GM21423 (cell line): Measurements from ENCODE around the gene CTDSP2.
A peak's percentile ranks its signal among the peaks of the same experiment; 100 is the strongest.
"Not testable (repeated sequence)": the region's sequence is repeated elsewhere in the genome, so short reads cannot be mapped to it uniquely, and the experiment has no call there.

Experiments used
- ATAC-seq: cut with Tn5 transposase; IDR thresholded peaks from one replicate; pipeline ENCODE4 v1.9.1; 2021; ENCODE audit warnings: mild to moderate bottlenecking, moderate library complexity; ENCODE audit not compliant: unreplicated experiment

Gene CTDSP2

GRCh38 chr12:57882575-57882974 is 36.0 kb upstream of the CTDSP2 start:
- ATAC-seq, result no peak

DNA sequence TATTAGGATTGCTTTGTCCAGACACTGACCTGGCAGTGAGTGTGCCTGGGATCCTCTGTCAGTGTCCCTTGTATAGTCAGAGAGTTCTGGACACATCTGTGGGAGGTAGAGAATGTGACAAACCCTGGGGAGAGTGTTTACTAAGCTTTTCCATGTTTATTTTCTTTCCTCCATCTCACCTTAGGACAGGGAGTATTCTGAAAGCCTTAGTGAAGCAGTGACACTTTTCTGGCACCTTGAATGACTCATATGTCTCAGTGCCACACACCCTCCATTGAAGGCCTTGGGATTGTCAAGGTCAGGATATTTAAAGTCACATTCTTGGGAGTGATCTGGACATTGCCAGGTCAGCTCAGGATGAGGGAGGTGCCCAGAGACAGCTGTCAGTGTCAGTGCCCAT is 34.9 kb upstream of the CTDSP2 start:
- ATAC-seq, result no peak

- ATAC-seq, result not testable (repeated sequence)
These were observed 34.5 kb upstream of the CTDSP2 start for GRCh38 chr12:57881035-57881434.

GRCh38 chr12:57877876-57878275 is 31.3 kb upstream of the CTDSP2 start:
- no peak for ATAC-seq

DNA sequence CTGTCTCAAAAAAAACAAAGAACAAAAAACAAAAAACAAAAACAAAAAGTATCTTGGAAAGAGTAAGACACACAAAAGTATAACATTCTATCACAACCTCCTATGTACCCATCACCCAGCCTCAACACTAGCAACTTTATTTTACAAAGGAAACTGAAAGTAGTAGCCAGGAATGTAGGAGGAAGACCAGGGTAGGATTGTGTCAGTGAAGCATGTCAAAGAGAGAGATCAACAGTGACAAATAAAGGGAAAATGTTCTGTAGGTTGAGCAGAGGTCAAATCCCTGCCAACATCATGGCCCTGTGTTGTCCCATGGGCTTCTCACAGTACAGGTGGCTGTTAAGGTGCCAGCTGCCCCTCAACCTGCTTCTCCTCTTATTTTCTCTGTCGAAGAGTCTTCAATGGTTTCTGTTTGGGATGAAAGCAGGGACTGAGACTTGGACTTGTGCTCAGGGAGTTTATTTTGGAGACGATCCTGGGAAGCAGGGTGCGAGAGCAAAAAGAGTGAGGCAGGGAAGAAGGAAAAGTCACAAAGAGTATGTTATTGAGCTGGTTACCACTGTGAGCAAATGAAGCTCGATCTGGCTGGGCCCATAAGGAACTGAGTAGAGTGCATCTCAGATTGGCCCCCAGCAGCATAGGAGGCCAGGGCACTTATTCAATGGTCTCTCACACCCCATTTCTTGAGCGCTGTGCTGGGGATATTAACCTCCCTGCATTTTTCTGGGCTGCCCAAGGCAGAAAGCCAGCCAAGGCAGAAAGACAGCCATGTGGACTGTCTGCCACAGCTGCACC is 29.4 kb upstream of the CTDSP2 start:
- no peak for ATAC-seq

- ATAC-seq, result no peak
These were observed 27.9 kb upstream of the CTDSP2 start for GRCh38 chr12:57874166-57875108.

DNA sequence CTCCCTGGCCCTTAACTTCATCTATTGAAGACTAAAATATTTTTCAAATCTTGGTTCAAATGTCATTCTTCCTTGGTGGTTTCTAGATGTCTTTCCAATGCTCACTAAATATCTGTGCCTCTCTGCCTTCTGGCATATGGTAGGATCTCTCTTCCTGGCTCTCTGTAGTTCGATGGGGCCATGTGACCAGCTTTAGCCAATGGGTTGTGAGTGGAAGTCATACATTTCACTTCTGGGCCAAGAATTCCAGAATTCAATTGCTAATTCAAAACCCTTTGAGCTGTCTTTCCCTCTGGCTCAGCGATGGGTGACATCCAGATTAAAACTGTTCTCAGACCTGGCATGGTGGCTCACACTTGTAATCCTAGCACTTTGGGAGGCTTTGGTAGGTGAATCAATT is 25.8 kb upstream of the CTDSP2 start:
- ATAC-seq, result no peak

DNA sequence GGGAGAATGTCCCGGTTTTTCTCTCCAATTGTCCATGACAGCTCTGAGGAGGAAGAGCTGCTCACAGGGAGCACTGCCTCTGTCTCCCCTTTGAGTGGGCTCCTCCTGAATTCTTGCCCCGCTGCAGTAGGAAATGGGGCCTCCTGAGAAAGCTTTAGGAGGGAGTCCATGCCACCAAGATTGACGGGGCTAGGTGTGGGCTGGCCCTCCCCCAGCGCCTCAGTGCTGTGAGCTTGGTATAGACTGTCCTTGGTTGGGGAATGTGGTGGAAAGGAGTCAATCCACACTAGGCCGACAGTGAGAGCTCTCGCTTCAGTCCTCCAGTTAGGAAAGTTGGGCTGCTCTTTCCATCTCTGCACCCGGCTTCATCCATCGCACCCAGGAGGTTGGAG is 23.4 kb upstream of the CTDSP2 start:
- no peak for ATAC-seq

DNA sequence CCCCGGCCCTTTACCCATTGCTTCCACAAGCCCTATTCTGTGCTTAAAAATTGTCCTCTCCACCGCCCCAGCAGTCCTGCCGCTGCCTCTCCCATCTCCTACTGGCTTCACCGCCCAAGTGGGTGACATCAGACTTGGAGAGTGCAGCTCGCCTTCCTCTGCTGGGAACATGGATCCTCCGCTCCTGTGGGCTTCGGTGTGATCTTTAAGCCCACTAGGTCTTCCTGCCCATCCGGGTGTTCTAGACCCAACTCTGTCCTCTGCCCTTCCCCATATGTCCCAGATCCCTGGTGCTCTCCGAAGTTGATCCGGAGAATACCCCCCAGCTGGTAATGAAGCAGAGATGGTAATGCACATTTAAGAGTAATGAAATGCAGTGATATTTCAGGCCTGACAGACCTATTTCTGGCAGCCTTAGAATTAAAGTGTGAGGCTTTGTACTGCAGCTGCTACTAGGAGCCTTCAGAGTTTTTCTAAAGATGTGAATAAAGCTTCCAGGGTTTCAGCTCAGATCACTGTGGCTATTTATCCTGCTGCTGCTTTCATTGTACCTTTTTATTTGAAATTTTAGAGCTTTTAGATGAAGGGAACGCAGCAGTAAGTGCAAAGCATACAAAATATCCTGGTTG is 22.9 kb upstream of the CTDSP2 start:
- no peak for ATAC-seq

GRCh38 chr12:57868851-57869268 is 22.3 kb upstream of the CTDSP2 start:
- ATAC-seq, result no peak

DNA sequence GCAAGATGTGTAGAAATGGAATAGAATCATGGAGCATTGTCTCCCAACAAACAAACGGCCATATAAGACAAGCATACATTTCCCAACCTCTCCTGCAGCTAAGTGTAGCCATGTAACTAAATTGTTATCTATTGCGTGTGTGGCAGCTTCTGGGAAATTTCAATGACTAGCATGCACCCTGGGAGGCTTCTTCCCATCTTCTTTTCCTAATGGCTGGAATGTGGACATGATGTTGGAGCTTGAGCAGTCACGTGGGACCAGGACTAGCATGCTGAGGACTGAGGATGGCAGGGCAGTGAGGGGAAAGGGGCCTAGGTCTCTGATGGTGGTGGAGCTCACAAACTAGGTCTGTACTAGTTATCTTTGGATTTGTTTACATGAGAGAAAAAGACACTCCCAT is 21.7 kb upstream of the CTDSP2 start:
- ATAC-seq, result no peak

DNA sequence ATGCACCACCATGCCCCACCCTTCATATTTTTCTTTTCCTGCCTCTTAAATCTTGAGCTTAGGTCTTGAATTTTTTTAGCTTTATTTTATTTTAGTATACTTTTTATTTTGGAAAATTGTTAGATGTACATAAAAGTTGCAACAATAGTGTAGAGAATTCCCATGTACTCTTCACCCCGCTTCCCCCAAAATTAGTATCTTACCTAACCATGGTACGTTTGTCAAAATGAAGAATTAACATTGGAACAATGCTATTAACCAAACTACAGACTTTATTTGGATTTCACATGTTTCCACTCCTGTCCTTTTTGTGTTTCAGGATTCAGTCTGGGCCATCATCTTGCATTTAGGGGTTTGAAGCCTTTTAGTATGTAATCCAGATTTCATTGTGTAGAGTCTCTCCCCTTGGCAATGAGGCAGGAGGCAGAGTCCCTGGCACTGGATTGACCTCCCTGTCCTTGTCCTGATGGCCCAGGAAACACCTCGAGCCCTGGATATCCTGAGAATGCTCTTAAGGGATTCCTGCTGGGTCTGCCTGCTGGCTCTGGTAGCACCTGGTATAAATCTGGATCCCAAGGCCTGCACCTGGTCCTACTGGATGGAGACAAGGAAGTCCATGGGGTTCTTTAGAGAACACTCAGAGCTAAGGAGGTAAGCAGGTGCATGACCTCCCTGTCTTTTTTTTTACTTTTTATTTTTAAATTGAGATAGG is 19.9 kb upstream of the CTDSP2 start:
- ATAC-seq, result no peak

GRCh38 chr12:57865084-57865751 is 18.7 kb upstream of the CTDSP2 start:
- peak; percentile 57 for ATAC-seq

GRCh38 chr12:57864442-57865083 is 18.0 kb upstream of the CTDSP2 start:
- no peak for ATAC-seq

DNA sequence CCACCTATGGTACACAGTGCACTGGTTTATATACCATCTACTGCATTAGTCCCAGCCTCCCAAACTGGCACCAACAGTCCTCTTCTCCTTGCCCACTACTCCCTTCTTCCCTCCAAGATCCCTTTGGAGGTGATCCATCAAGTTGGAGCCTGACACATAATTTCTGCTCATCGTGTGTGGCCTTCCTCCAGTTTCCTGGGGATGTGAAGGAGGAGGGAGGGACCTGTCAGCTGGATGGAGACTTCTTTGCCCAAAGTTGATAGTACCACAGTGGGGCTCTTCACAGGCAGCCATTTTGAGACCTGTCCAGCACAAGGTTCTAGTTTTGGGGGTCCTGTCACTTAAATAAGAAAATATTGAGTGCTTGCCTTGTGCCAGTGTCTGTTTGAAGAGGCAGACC is 17.1 kb upstream of the CTDSP2 start:
- no peak for ATAC-seq

GRCh38 chr12:57861967-57862366 is 15.4 kb upstream of the CTDSP2 start:
- no peak for ATAC-seq

GRCh38 chr12:57860883-57861282 is 14.4 kb upstream of the CTDSP2 start:
- ATAC-seq, result not testable (repeated sequence)

- ATAC-seq, result no peak
These were observed 12.6 kb upstream of the CTDSP2 start for GRCh38 chr12:57859121-57859520.

- not testable (repeated sequence) for ATAC-seq
These were observed 11.6 kb upstream of the CTDSP2 start for GRCh38 chr12:57858123-57858522.

- no peak for ATAC-seq
These were observed 8.4 kb upstream of the CTDSP2 start for GRCh38 chr12:57854965-57855364.
